ENCODE results near the gene PTPRD. TPM values are rescaled to one million over a fixed set of nuclear protein-coding genes. Genes with fewer than 3 reads are reported as not detected.

PTPRD gene
- total RNA-seq, 2 donors from 2014 or later = 97.4 to 101 TPM

- no peak overlapping the region for H3K27ac ChIP-seq (ENCODE audit: low read depth, low read length)
- no peak overlapping the region for H3K27ac Mint-ChIP-seq
- no peaks in the 10 kb centered on the region for H3K27me3 ChIP-seq (ENCODE audit: control insufficient read depth, insufficient read depth, low read length, poor library complexity, severe bottlenecking)
- TF ChIP-seq, protein P1, sequence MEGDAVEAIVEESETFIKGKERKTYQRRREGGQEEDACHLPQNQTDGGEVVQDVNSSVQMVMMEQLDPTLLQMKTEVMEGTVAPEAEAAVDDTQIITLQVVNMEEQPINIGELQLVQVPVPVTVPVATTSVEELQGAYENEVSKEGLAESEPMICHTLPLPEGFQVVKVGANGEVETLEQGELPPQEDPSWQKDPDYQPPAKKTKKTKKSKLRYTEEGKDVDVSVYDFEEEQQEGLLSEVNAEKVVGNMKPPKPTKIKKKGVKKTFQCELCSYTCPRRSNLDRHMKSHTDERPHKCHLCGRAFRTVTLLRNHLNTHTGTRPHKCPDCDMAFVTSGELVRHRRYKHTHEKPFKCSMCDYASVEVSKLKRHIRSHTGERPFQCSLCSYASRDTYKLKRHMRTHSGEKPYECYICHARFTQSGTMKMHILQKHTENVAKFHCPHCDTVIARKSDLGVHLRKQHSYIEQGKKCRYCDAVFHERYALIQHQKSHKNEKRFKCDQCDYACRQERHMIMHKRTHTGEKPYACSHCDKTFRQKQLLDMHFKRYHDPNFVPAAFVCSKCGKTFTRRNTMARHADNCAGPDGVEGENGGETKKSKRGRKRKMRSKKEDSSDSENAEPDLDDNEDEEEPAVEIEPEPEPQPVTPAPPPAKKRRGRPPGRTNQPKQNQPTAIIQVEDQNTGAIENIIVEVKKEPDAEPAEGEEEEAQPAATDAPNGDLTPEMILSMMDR (conservative IDR thresholded peaks at IDR 0.05) = no peak
- peaks cover 8% of the 10 kb centered on the region for H3K4me1 Mint-ChIP-seq
- no peak overlapping the region for H3K4me3 Mint-ChIP-seq
- peaks cover 4% of the 10 kb centered on the region for H3K36me3 Mint-ChIP-seq (ENCODE audit: low read depth)
- H3K9me3 ChIP-seq (ENCODE audit: control insufficient read depth, low read length) = no peaks in the 10 kb centered on the region
- no peak for DNase-seq
- no peaks in the 10 kb centered on the region for H3K9me3 Mint-ChIP-seq
- 80 to 90% methylated on average over 1 of the region's 1 CpG for WGBS, 2 experiments (ENCODE audit: insufficient coverage in 1 of 2, insufficient read length in 1 of 2)
- no peak overlapping the region for H3K4me3 ChIP-seq (ENCODE audit: low read length)
- no peaks in the 10 kb centered on the region for H3K27me3 Mint-ChIP-seq (ENCODE audit: insufficient read depth)
- no peaks in the 10 kb centered on the region for H3K36me3 ChIP-seq (ENCODE audit: control insufficient read depth, insufficient read depth, low read length)
- no peak overlapping the region for H3K9ac ChIP-seq (ENCODE audit: extremely low read depth, low read length, poor library complexity, severe bottlenecking)
- H3K4me1 ChIP-seq (ENCODE audit: control insufficient read depth, insufficient read depth, low read length) = no peaks in the 10 kb centered on the region
Observed at GRCh38 chr9:8549214-8549613, 2063.6 kb downstream of the PTPRD start.

GRCh38 chr9:8543219-8543618 lies 2069.6 kb downstream of the PTPRD start:
- no peaks in the 10 kb centered on the region for H3K9me3 ChIP-seq (ENCODE audit: control insufficient read depth, low read length)
- H3K4me1 ChIP-seq (ENCODE audit: control insufficient read depth, insufficient read depth, low read length) = no peaks in the 10 kb centered on the region
- no peak for DNase-seq
- H3K27me3 ChIP-seq (ENCODE audit: control insufficient read depth, insufficient read depth, low read length, poor library complexity, severe bottlenecking) = no peaks in the 10 kb centered on the region
- Mint-ChIP-seq H3K4me1 (no peaks in the 10 kb centered on the region), H3K9me3 (peaks cover 4% of the 10 kb centered on the region), H3K36me3 (ENCODE audit: low read depth) (peaks cover 9% of the 10 kb centered on the region), H3K27ac (no peak overlapping the region), H3K4me3 (no peak overlapping the region), H3K27me3 (ENCODE audit: insufficient read depth) (no peaks in the 10 kb centered on the region)
- no peak overlapping the region for H3K9ac ChIP-seq (ENCODE audit: extremely low read depth, low read length, poor library complexity, severe bottlenecking)
- TF ChIP-seq, protein P1 (conservative IDR thresholded peaks at IDR 0.05) = no peak
- H3K36me3 ChIP-seq (ENCODE audit: control insufficient read depth, insufficient read depth, low read length) = no peaks in the 10 kb centered on the region
- no peak overlapping the region for H3K27ac ChIP-seq (ENCODE audit: low read depth, low read length)
- 90 to 100% methylated on average over 1 to 2 of the region's 2 CpGs for WGBS, 2 experiments (ENCODE audit: insufficient coverage in 1 of 2, insufficient read length in 1 of 2)
- no peak overlapping the region for H3K4me3 ChIP-seq (ENCODE audit: low read length)

GRCh38 chr9:8542537-8542936 lies 2070.3 kb downstream of the PTPRD start:
- no peaks in the 10 kb centered on the region for H3K9me3 ChIP-seq (ENCODE audit: control insufficient read depth, low read length)
- no peaks in the 10 kb centered on the region for H3K4me1 Mint-ChIP-seq
- no peak overlapping the region for H3K4me3 ChIP-seq (ENCODE audit: low read length)
- H3K36me3 Mint-ChIP-seq (ENCODE audit: low read depth) = peaks cover 5% of the 10 kb centered on the region
- no peak overlapping the region for H3K27ac ChIP-seq (ENCODE audit: low read depth, low read length)
- H3K4me1 ChIP-seq (ENCODE audit: control insufficient read depth, insufficient read depth, low read length) = no peaks in the 10 kb centered on the region
- H3K36me3 ChIP-seq (ENCODE audit: control insufficient read depth, insufficient read depth, low read length) = no peaks in the 10 kb centered on the region
- TF ChIP-seq, protein P1 (conservative IDR thresholded peaks at IDR 0.05) = no peak
- no peak overlapping the region for H3K4me3 Mint-ChIP-seq
- H3K9ac ChIP-seq (ENCODE audit: extremely low read depth, low read length, poor library complexity, severe bottlenecking) = no peak overlapping the region
- H3K27ac Mint-ChIP-seq = no peak overlapping the region
- no peaks in the 10 kb centered on the region for H3K27me3 ChIP-seq (ENCODE audit: control insufficient read depth, insufficient read depth, low read length, poor library complexity, severe bottlenecking)
- H3K9me3 Mint-ChIP-seq = peaks cover 4% of the 10 kb centered on the region
- WGBS, 2 experiments (ENCODE audit: insufficient coverage in 1 of 2, insufficient read length in 1 of 2) = 86 to 87% methylated on average over 3 to 4 of the region's 4 CpGs
- H3K27me3 Mint-ChIP-seq (ENCODE audit: insufficient read depth) = no peaks in the 10 kb centered on the region
- DNase-seq = no peak

Measured in endodermal cell (in vitro differentiated cells).